T-helper 9 cell (primary cell): ENCODE data around the gene PIP5K1C.
"Not testable (repeated sequence)": the region's sequence is repeated elsewhere in the genome, so short reads cannot be mapped to it uniquely, and the experiment has no call there.

Experiments
- DNase-seq: peaks from one replicate; pipeline ENCODE4 v3.0.0-alpha.2; 2020

Gene PIP5K1C

DNA sequence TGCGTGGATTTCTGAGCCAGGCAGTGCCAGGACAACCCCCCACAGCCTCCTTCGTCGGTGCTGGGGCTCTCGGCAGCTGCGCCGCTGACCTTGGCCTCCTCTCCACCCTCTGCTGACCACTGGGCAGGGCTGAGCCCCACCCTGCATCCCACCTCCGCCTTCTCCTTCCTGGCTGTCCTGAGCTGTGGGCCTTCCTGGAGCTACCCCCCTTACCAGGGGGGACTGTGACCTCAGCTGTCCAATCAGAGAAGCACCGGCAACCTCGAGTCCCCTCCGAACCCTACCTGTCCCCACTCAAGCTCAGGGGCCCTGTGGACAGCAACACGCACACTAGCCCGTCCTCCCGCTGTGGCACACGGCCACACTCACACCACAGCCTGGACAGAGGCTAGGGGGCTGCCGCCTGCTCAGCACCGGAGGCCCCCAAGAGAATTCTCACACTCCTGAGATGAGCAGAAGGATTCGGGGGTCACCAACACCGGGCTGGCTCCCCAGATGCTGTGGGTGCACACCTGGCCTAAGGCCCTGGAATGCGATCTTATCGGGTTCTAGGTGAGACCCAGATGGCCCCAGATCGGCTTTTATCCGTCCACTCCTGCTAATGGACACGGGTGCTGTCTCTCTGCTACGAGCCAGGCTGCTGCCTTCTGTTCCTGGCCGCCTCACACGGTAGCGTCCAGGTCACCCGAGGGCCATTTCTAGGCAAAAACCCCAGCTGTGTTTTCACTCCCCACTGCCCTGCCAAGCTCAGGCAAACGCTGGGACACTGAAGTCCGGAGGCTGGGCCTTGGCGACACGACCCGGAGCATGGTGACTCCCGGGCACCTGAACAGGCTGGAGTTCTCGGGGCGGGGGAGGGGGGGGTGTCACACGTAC is 41.2 kb downstream of the PIP5K1C start:
- no peak for DNase-seq

DNA sequence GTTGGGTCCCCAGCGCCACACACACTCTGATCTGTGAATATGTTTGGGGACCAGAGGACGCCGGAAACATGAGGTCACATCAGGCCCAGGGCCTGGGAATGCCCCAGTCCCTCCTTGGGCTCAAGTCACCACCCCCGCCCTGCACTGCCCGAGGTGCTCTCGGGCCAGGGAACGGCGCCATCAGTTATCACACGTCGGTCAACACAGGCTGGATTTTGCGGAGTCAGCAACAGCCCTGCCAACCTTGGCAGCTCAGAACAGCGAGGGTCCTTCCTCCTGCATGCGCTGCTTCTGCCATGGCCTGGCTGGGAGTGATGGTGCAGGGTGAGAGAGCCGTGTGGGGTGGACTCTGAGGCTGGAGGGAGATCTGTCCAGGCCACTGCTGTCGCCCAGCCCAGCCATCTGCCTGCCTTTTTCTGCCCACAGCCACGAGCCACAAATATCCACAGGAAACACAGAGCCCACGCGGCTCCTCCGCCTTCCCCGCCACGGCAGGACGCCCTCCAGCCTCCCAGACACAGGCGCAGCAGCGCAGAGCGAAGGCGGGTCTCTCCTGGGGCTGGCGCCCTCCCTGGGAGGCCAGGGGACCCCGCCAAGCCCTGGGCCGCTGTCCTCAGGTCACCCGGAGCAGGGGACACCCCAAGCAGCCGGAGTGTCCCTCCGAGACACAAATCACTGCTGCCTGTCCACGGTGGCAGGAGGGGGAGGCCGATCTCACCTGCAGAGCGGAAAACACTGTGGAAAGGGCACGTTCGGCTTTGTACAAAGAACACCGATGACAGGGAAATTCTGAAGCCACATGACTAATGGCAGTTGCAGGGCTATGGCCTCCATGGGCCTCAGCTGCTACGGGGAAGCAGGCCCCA is 42.0 kb downstream of the PIP5K1C start:
- DNase-seq, result no peak

DNA sequence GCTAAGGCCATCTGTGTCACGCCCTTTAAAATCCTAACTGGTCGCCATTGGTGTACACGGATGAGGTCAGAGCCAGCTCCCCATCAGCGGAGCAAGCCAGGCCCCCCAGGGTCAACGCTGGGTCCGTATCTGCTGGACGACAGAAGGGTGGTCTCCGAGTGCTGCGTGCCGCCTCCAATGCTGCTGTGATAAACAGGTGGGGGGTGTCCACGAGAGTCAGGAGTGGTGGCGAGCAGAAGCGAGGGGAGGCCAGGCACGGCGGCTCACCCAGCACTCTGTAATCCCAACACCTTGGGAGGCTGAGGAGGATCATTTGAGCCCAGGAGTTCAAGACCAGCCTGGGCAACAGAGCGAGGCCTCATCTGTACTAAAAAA is 42.9 kb downstream of the PIP5K1C start:
- DNase-seq, result no peak

DNA sequence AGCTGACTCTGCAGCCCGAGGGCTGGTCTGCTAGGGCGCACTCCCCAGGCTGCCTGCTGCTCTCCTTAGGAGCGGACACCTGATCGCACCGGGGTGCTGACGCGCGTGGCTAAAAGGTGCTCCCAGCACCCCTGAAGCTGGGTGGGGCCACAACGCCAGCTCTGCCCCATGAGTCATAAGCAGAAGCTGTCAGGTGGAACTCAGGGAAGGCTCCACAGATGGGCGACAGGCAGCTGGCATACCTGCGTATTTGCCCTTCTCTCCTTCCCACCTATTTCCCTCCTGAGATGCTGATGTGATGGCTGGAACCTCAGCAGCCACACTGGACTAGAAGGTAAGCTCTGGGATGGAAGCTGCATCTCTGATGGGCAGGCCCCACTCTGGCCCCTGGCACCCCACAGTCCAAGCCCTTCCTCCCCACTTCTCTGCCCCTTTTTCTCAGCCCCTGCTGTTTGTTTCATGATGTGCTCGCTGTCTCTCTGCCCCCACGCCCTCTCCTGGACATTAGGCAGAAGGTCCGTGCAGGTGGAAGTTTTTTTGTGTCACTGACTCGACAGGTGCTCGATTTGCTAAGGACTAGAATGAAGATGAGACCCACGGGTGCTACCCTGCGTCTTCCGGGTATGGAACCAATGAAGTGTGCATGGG is 43.4 kb downstream of the PIP5K1C start:
- DNase-seq, result no peak

DNA sequence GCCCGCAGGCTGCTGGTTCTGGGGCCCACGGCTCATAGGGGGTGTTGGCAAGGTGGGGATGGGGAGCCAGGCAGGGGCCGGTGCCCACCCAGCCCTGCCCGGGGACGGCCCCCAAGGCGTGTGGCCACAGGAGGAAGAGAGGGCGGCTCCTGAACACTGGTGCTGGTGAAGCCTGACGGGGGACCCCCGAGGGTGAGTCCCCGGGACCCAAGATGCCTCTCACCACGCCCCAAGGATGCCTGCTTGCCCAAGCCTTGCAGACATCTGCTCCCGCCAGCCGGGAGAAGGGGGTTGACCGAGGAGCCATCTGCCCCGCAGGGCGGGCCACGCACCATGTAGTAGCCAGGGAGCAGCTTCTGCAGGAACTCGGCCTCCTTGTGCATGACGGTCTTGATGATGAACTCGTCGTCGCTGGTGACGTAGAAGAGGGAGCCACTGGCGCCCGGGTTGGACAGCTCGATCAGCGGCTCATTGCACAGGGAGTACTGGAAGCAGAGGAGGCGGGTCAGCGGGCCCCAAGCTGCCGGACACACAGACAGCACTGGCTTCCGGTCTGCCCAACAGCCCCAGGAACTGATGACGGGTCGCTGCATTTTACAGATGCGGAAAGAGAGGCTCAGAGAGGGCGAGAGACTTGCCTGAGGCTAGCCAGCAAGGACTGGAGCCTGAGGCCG is 44.1 kb downstream of the PIP5K1C start:
- no peak for DNase-seq

DNA sequence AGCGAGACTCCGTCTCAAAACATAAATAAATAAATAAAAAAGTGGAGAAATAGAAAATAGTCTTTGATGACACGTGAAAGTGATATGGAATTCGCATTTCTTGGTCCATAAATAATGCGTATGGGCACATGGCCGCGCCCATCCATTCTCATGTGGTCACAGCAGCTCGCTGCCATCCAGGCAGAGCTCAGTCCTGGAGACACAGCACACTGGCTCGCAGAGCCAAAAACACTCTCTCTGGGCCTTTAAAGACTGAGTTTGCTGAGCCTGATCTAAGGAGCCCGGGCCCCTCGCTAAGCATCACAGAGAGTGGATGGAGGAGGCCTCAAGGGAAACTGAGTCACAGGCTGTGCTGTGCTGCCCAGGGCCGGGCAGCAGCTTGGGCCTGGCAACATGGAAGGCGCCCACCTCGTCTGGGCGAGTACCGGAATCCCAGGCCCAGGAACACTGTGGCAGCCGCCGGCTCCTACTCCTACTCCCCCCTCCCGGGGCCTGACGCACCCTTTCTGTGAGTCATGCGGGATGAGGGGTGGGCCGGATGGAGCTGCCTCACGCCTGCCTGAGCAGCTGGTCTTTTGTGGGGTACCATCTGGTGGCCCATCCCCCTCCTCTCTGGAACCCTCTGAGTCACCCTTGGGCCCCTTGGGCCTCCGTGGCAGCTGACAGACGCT is 44.7 kb downstream of the PIP5K1C start:
- DNase-seq, result no peak

DNA sequence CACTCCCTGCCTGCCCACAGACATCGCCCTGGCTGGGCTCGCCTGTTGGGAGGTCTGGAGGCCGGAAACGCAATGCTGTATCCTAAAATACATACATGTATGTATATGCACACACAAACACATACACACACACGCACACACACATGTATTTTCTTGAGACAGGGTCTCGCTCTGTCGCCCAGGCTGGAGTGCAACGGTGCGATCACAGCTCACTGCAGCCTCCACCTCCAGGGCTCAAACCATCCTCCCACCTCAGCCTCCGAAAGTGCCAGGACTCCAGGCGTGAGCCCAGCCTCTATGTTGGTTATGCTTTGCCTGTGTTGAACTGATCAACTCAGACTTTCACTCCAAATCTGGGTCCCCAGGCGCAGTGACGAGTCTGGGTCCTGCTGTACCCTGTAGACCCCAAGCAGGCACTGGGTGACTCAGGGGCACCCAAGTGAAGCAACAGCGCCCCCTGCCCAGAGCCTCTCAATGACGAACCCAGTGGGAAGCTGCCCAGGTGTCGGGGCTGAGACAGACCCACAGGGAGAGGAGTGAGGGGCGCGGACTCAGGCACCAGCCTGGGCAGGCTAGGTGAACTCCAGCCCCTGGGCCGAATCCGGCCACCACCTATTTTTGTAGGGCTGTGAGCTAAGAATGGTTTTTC is 46.3 kb downstream of the PIP5K1C start:
- DNase-seq, result no peak

DNA sequence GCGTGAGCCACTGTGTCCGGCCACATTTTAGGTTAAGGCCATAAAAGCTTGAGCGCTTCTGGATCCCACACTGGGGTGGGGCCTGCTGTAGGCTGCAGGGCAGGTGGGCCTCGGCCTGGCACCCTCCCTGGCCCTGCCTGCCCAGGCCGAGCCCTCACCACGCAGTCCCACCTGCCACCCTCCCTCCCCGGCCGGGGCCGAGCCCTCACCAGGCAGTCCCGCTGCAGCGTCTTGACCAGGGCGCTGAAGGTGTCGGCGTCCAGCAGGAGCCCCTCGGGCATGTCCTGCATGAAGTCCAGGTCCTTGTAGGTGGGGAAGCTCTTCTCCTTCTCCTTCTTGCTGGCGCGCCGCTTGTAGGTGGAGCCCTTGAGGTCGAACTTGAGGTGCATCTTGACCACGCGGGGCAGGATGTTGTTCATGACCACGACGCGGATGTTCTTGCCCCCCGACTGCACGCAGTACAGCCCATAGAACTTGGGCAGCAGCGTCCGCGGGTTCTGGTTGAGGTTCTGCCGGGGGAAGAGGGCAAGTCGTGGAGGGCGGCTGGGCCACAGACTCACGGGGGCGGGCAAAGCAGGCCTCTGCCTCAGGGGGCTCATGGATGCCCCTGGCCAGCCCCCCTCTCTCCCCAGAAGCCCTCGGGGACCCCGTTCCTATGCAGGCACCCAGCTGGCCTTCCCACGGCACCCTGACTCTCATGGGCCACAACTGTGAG is 47.0 kb downstream of the PIP5K1C start:
- DNase-seq, result no peak

DNA sequence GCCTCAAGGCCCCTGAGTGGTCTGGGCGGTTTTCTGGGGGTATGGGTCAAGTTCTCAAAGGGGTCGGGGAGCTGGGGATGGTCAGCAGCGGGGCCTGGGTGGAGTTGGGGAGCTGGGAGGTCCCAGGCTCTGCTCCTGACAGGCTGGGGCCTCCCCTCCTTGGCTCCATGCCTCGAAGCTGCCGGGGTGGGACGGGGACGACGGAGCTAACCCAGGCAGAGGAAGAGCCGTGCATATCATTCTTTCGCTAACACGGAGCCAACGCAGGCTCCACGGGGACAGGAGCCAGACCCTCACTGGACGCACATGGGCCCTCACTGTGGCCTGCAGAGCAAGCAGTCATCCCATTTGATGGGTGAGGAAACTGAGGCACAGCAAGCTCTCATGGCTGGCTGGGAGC is 47.8 kb downstream of the PIP5K1C start:
- no peak for DNase-seq

DNA sequence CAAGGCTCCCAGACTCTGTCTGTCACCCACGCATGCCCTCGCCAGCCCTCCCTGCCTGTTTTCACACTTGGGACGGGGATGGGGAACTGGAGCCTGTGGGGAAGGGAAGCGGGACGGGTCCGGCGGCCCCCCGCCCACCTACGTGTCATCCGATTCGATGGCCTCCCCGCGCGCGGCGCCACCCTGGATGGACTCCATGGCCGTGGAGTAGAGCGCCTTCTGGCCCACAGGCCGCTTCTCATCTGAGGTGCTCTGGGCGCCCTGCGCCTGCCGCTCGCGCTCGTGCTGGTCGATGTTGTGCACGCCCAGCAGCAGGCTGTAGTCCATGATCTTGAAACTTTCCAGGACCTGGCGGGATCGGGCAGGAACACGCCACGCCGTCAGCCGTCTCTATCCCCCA is 48.6 kb downstream of the PIP5K1C start:
- DNase-seq, result no peak

DNA sequence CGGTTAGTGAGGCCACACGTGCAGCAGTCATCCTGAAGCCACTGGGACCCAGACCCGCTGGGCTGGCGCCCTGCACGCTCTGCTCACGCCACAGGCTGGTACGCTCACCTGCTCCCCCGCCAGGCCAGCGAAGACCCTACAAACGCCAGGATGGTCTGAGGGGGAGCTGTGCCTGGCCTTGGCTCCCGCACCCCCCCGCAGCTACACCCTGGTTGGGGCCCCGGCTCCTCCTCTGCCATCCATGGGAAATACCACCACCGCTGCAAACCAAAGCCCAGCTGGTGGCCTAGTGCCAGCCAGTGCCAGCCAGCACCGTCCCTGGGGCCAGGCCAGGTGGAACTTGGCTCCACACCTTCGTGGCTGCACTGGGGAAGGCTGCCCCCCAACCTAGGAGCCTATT is 50.4 kb downstream of the PIP5K1C start:
- no peak for DNase-seq

DNA sequence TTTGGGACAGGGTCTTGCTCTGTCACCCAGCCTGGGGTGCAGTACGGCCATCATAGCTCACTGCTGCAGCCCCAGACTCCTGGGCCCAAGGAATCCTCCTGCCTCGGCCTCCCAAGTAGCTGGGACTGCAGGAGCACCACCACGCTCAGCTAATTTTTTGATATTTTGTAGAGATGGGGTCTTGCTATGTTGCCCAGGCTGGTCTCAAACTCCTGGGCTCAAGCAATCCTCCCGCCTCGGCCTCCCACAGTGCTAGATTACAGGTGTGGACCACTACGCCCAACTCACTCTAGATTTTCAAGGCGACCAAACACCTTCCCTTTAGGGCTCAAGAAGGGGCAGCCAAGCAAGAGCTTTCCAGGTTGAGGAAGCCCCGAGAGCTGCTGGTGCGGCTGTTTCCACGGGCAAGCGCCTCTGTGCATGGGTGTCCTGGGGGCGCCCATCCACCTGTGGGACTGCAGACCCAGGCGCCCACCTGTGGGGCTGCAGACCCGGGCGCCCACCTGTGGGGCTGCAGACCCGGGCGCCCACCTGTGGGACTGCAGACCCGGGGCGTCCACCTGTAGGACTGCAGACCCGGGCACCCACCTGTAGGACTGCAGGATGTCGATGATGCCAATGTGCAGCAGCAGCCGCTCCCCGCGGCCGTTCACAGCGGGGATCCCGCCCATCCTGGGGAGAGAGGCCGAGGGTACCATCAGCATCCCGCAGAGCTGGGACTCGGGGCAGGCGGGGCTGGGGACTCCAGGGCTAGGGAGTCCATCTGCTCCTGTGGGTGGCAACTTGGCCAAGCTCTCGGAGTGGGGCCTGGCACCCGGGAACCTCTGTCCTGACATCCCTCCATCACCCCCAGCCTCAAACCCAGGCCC is 52.0 kb downstream of the PIP5K1C start:
- no peak for DNase-seq

DNA sequence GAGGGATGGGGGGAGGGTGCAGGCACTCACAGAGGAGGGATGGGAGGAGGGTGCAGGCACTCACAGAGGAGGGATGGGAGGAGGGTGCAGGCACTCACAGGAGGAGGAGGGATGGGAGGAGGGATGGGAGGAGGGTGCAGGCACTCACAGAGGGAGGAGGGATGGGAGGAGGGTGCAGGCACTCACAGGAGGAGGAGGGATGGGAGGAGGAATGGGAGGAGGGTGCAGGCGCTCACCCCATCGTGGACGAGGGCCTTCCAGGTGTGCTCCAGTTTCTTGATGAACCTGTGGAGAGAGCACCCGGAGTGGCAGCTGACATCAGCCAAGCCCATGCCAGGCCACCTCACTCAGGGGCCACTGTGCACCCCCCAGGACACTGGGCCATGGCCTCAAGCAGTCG is 53.2 kb downstream of the PIP5K1C start:
- not testable (repeated sequence) for DNase-seq

DNA sequence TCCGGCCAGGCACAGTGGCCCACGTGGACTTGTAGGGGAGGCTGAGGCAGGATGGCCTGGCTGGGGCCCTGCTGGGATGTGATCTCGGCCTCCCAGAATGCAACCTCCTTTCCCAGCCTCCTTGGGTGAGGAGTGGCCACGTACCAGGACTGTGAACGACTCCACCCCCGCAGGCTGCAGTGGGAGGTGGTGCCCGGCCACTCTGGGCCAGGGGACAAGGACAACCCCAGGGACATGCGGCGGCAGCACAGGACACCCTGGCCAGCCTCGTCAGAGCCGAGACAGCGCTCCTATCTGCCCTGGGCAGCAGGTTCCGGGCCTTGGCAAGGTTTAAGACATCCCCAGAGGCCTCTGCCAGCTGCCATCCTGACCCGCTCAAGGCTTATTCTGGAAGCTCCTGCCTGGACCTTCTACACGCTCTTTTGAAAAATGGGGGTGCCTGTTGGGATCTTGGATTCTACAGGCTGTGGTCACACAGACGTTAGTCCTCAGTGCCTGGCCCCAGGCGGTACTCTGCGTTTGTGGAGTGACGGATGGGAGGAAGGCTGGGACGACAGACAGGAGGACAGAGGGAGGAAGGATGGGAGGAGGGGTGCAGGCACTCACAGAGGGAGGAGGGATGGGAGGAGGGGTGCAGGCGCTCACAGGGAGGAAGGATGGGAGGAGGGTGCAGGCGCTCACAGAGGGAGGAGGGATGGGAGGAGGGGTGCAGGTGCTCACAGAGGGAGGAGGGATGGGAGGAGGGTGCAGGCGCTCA is 53.8 kb downstream of the PIP5K1C start:
- no peak for DNase-seq

DNA sequence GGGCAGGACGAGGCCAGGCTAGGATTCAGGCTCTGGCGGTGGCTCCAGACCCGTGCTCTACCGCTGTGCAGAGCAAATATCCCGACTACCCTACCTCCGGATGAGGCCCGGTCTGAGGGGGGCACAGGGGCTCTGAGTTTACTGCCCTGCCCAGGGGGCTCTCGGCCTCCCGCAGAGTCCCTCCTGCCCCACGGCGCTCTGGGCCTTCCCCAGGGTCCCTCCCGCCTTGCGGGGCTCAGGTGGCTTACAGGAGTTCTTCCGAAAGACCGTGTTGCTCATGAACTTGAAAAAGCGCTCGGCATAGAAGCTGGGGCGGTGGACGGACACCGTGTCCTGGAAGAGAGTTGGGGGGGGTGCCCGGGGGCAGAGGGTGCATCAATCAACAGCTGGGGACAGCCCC is 54.5 kb downstream of the PIP5K1C start:
- DNase-seq, result no peak

DNA sequence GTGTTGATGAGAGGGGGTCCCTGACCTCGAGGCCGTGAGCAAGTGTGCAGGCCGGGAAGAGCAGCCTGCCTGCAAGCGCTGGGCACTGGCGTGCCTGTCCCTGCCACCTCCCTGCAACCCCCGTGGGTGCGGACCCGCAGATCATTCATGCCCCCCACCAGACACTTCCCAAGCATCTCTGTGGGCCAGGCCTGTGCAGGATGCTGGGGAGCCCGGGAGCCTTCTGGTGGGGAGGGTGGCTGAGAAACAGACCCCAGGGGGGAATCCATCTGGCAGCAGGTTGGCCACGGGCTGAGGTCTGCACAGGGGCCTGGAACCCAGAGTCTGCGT is 55.2 kb downstream of the PIP5K1C start:
- DNase-seq, result no peak

DNA sequence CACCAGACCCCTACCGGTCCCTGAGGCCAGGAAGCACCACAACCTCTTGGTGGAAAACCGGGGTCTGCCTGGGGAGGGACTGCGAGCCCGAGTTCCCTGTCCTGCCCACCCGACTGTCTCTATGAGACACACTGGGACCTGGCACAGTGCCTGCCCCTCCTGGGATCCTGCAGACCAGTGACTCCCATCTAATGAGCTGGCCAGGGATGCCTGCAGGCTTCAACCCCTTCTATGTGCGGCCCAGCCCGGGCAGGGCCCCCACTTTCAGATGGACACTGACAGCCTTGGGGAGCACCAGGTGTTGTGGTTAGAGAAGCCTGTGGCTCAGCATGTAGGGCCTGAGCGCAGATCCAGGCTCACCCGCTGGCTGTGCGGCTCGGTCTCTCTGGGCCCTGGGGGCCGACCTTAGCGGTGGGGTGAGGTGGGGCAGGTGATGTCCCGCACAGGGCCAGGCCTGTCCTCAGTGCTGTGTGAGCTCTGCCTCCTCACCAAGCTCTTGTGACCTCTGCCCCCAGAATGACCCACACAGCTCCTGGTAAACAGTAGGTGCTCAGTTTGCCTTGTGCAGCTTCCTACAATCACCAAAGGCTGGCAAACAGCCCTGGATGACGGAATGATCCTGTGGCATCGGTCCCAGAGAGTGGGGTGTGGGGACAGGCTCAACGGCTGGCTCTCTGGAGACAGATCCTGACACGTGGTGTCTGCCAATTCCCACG is 55.8 kb downstream of the PIP5K1C start:
- no peak for DNase-seq

DNA sequence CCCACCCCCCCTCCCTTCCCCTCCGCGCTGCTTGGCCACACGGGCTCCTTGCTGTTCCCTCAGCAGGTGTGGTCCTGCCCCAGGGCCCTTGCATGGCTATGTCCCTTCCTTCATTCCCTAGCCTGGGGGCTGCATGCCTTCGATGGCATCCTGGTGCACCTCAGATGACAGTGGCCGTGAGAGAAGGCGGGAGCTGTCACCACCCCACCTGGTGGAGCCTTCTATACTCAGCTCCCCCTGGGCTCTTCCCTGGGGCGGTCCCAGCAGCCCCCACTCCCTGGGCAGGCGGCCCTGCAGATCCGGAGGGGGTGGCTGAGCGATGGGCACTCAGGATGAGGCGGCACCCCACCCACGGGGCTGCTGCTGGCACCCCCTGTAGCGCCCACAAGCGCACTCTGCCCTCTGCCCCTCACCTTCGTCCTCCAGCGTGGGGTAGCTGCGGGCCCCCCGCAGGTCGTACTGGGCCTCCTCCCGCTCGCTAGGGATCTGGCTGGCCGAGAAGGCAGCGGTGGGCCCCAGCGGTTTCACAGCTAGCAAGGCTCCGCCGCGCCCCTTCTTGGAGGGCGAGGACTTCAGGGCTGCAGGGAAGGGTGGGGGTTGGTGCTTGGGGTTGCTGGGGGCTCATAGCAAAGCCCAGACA is 56.5 kb downstream of the PIP5K1C start:
- no peak for DNase-seq
